IgD-negative memory B cell (primary cell): ENCODE measurements around the gene TRIM3. TPM values are rescaled to one million over a fixed set of nuclear protein-coding genes. Genes with fewer than 3 reads are reported as not detected.

Source experiments
- H3K27ac Mint-ChIP-seq, 3 donors: one replicate each; pipeline ENCODE4 v1.8.0; 2020 to 2022; ENCODE audit warnings: mild to moderate bottlenecking in 3 of 3, mixed read lengths in 3 of 3, moderate library complexity in 1 of 3
- H3K27me3 Mint-ChIP-seq: one replicate; pipeline ENCODE4 v1.8.0; 2021; ENCODE audit warnings: mixed read lengths
- H3K36me3 Mint-ChIP-seq: one replicate; pipeline ENCODE4 v1.8.0; 2020; ENCODE audit warnings: mild to moderate bottlenecking, mixed read lengths
- H3K4me1 Mint-ChIP-seq, 3 donors: one replicate each; pipeline ENCODE4 v1.8.0; 2020 to 2022; ENCODE audit warnings: mixed read lengths in 3 of 3, mild to moderate bottlenecking in 1 of 3
- H3K4me3 Mint-ChIP-seq, 4 donors: one replicate each; pipeline ENCODE4 v1.8.0; 2020 to 2022; ENCODE audit warnings: mild to moderate bottlenecking in 4 of 4, mixed read lengths in 4 of 4, moderate library complexity in 3 of 4
- H3K9me3 Mint-ChIP-seq, 3 donors: one replicate each; pipeline ENCODE4 v1.8.0; 2020 to 2021; ENCODE audit warnings: mixed read lengths in 3 of 3, mild to moderate bottlenecking in 1 of 3
- polyA plus RNA-seq: library from polyadenylated mRNA; unstranded; fragments of 300-500 nt; fragmentation: Illumina TruSeq; gene quantifications from one replicate; pipeline ENCODE4 v1.2.3, GENCODE V29; 2021

The TRIM3 gene
- polyA plus RNA-seq, 1 donor from 2014 or later, result 0.61 TPM

- H3K4me1 Mint-ChIP-seq, result peaks cover 0 to 2% (median 0%) of the 10 kb centered on the region in 3 donors
- H3K27ac Mint-ChIP-seq, result no peak overlapping the region
- H3K36me3 Mint-ChIP-seq, result no peaks in the 10 kb centered on the region
- H3K27me3 Mint-ChIP-seq, result peaks cover 8% of the 10 kb centered on the region
- H3K9me3 Mint-ChIP-seq, result no peaks in the 10 kb centered on the region
- no peak overlapping the region for H3K4me3 Mint-ChIP-seq
Measured at GRCh38 chr11:6437423-6437822, 36.3 kb downstream of the TRIM3 start.

- H3K4me3 Mint-ChIP-seq, result no peak overlapping the region
- peaks cover 8% of the 10 kb centered on the region for H3K27me3 Mint-ChIP-seq
- no peak overlapping the region for H3K27ac Mint-ChIP-seq
- peaks cover 0 to 2% (median 0%) of the 10 kb centered on the region in 3 donors for H3K4me1 Mint-ChIP-seq
- H3K36me3 Mint-ChIP-seq, result peaks cover 2% of the 10 kb centered on the region
- H3K9me3 Mint-ChIP-seq, result no peaks in the 10 kb centered on the region
Measured at GRCh38 chr11:6433998-6434660, 39.6 kb downstream of the TRIM3 start.

- peaks cover 0 to 2% (median 0%) of the 10 kb centered on the region in 3 donors for H3K4me1 Mint-ChIP-seq
- H3K27me3 Mint-ChIP-seq, result peaks cover 8% of the 10 kb centered on the region
- H3K4me3 Mint-ChIP-seq, result no peak overlapping the region
- peaks cover 2% of the 10 kb centered on the region for H3K36me3 Mint-ChIP-seq
- no peaks in the 10 kb centered on the region for H3K9me3 Mint-ChIP-seq
- no peak overlapping the region for H3K27ac Mint-ChIP-seq
Measured at GRCh38 chr11:6431861-6432260, 41.9 kb downstream of the TRIM3 start.

GRCh38 chr11:6427516-6427915 lies 46.2 kb downstream of the TRIM3 start:
- no peaks in the 10 kb centered on the region for H3K4me1 Mint-ChIP-seq
- H3K36me3 Mint-ChIP-seq, result peaks cover 2% of the 10 kb centered on the region

GRCh38 chr11:6420677-6421076 lies 53.1 kb downstream of the TRIM3 start:
- Mint-ChIP-seq H3K9me3 (no peaks in the 10 kb centered on the region), H3K4me1 (peaks cover 1 to 4% (median 4%) of the 10 kb centered on the region in 3 donors), H3K36me3 (no peaks in the 10 kb centered on the region), H3K4me3 (peak overlapping the region in 3 of 4 donors; percentile 2 to 89 (median 47)), H3K27ac (no peak overlapping the region), H3K27me3 (peaks cover 24% of the 10 kb centered on the region)

More at GRCh38 chr11:6427516-6427915, 46.2 kb downstream of the TRIM3 start:
- H3K27ac Mint-ChIP-seq, result no peak overlapping the region
- peaks cover 18% of the 10 kb centered on the region for H3K27me3 Mint-ChIP-seq
- no peak overlapping the region for H3K4me3 Mint-ChIP-seq
- H3K9me3 Mint-ChIP-seq, result no peaks in the 10 kb centered on the region

GRCh38 chr11:6419009-6419631 lies 54.6 kb downstream of the TRIM3 start, which contains the start of gene APBB1:
Gene APBB1 (minus strand): TSS chr11:6419094. CDS start chr11:6411347, 7,747 bp downstream.
- Mint-ChIP-seq H3K27ac (peak within 1 kb of the TSS; percentile 33 to 63 (median 55)), H3K27me3 (peaks cover 14% of the 10 kb centered on the region), H3K36me3 (no peaks in the 10 kb centered on the region), H3K4me3 (peak within 1 kb of the TSS in 3 of 4 donors; percentile 89 to 90 (median 89)), H3K9me3 (no peaks in the 10 kb centered on the region), H3K4me1 (peaks cover 1 to 4% (median 4%) of the 10 kb centered on the region in 3 donors)

GRCh38 chr11:6418557-6419008 lies 55.2 kb downstream of the TRIM3 start:
- Mint-ChIP-seq H3K36me3 (no peaks in the 10 kb centered on the region), H3K9me3 (no peaks in the 10 kb centered on the region), H3K27ac (no peak overlapping the region), H3K4me1 (peaks cover 1 to 4% (median 4%) of the 10 kb centered on the region in 3 donors), H3K4me3 (no peak overlapping the region), H3K27me3 (peaks cover 12% of the 10 kb centered on the region)

- Mint-ChIP-seq H3K9me3 (no peaks in the 10 kb centered on the region), H3K36me3 (no peaks in the 10 kb centered on the region), H3K4me1 (peaks cover 1 to 6% (median 4%) of the 10 kb centered on the region in 3 donors), H3K4me3 (no peak overlapping the region), H3K27me3 (peaks cover 12% of the 10 kb centered on the region), H3K27ac (no peak overlapping the region)
Measured at GRCh38 chr11:6417907-6418556, 55.7 kb downstream of the TRIM3 start.

- Mint-ChIP-seq H3K4me3 (no peak overlapping the region), H3K27ac (no peak overlapping the region), H3K4me1 (peaks cover 1 to 8% (median 4%) of the 10 kb centered on the region in 3 donors), H3K36me3 (no peaks in the 10 kb centered on the region), H3K27me3 (peaks cover under 1% of the 10 kb centered on the region), H3K9me3 (no peaks in the 10 kb centered on the region)
Measured at GRCh38 chr11:6415797-6416196, 57.9 kb downstream of the TRIM3 start.

- no peak overlapping the region for H3K27ac Mint-ChIP-seq
- peaks cover 0 to 8% (median 4%) of the 10 kb centered on the region in 3 donors for H3K4me1 Mint-ChIP-seq
- no peaks in the 10 kb centered on the region for H3K27me3 Mint-ChIP-seq
- no peak overlapping the region for H3K4me3 Mint-ChIP-seq
- H3K36me3 Mint-ChIP-seq, result no peaks in the 10 kb centered on the region
- H3K9me3 Mint-ChIP-seq, result no peaks in the 10 kb centered on the region
Measured at GRCh38 chr11:6414874-6415328, 58.8 kb downstream of the TRIM3 start.

GRCh38 chr11:6413791-6414201 lies 59.9 kb downstream of the TRIM3 start:
- H3K9me3 Mint-ChIP-seq, result no peaks in the 10 kb centered on the region
- H3K4me3 Mint-ChIP-seq, result no peak overlapping the region
- H3K36me3 Mint-ChIP-seq, result no peaks in the 10 kb centered on the region
- H3K4me1 Mint-ChIP-seq, result peaks cover 0 to 4% (median 0%) of the 10 kb centered on the region in 3 donors
- no peaks in the 10 kb centered on the region for H3K27me3 Mint-ChIP-seq
- H3K27ac Mint-ChIP-seq, result no peak overlapping the region

GRCh38 chr11:6411594-6412031 lies 62.1 kb downstream of the TRIM3 start:
- H3K36me3 Mint-ChIP-seq, result no peaks in the 10 kb centered on the region
- no peak overlapping the region for H3K4me3 Mint-ChIP-seq
- no peaks in the 10 kb centered on the region for H3K27me3 Mint-ChIP-seq
- peaks cover 5 to 11% (median 6%) of the 10 kb centered on the region in 3 donors for H3K4me1 Mint-ChIP-seq
- no peaks in the 10 kb centered on the region for H3K9me3 Mint-ChIP-seq
- H3K27ac Mint-ChIP-seq, result no peak overlapping the region

- no peaks in the 10 kb centered on the region for H3K27me3 Mint-ChIP-seq
- no peak overlapping the region for H3K27ac Mint-ChIP-seq
- H3K36me3 Mint-ChIP-seq, result no peaks in the 10 kb centered on the region
- peaks cover 5 to 13% (median 6%) of the 10 kb centered on the region in 3 donors for H3K4me1 Mint-ChIP-seq
- no peak overlapping the region for H3K4me3 Mint-ChIP-seq
- H3K9me3 Mint-ChIP-seq, result no peaks in the 10 kb centered on the region
Measured at GRCh38 chr11:6410695-6411430, 62.9 kb downstream of the TRIM3 start.

GRCh38 chr11:6406370-6406769 lies 67.4 kb downstream of the TRIM3 start:
- Mint-ChIP-seq H3K27ac (peak overlapping the region in 1 of 3 donors; percentile 7), H3K4me1 (peaks cover 15 to 31% (median 22%) of the 10 kb centered on the region in 3 donors), H3K9me3 (no peaks in the 10 kb centered on the region), H3K27me3 (peaks cover 1% of the 10 kb centered on the region), H3K4me3 (no peak overlapping the region), H3K36me3 (no peaks in the 10 kb centered on the region)
